ENCODE measurements around the gene SLC6A6.

The SLC6A6 gene

GRCh38 chr3:14481018-14481645 is 78.7 kb downstream of the SLC6A6 start:
- no peak for DNase-seq

- DNase-seq = no peak
Measured at GRCh38 chr3:14481646-14482036, 79.2 kb downstream of the SLC6A6 start.

GRCh38 chr3:14482271-14482721 is 79.9 kb downstream of the SLC6A6 start:
- no peak for DNase-seq

GRCh38 chr3:14483286-14483685 is 80.9 kb downstream of the SLC6A6 start:
- DNase-seq = no peak

GRCh38 chr3:14484741-14485140 is 82.3 kb downstream of the SLC6A6 start:
- no peak for DNase-seq

GRCh38 chr3:14485981-14486380 is 83.6 kb downstream of the SLC6A6 start:
- DNase-seq = no peak

- no peak for DNase-seq
Measured at GRCh38 chr3:14486460-14486859, 84.1 kb downstream of the SLC6A6 start.

GRCh38 chr3:14487086-14487485 is 84.7 kb downstream of the SLC6A6 start:
- DNase-seq = no peak

GRCh38 chr3:14487821-14488220 is 85.4 kb downstream of the SLC6A6 start:
- DNase-seq = no peak

- peak in 1 of 58 donors; percentile 6 for DNase-seq
Measured at GRCh38 chr3:14488286-14489041, 86.1 kb downstream of the SLC6A6 start.

- no peak for DNase-seq
Measured at GRCh38 chr3:14489641-14490040, 87.2 kb downstream of the SLC6A6 start.

- DNase-seq = no peak
Measured at GRCh38 chr3:14490255-14490654, 87.8 kb downstream of the SLC6A6 start.

- DNase-seq = no peak
Measured at GRCh38 chr3:14490831-14491230, 88.4 kb downstream of the SLC6A6 start.

GRCh38 chr3:14491396-14492190 is 89.2 kb downstream of the SLC6A6 start:
- DNase-seq = no peak

- DNase-seq = no peak
Measured at GRCh38 chr3:14492948-14493881, 90.8 kb downstream of the SLC6A6 start.

GRCh38 chr3:14494279-14494972 is 92.0 kb downstream of the SLC6A6 start:
- DNase-seq = no peak

- DNase-seq = no peak
Measured at GRCh38 chr3:14494973-14495300, 92.5 kb downstream of the SLC6A6 start.

- DNase-seq = no peak
Measured at GRCh38 chr3:14496351-14496750, 93.9 kb downstream of the SLC6A6 start.

- no peak for DNase-seq
Measured at GRCh38 chr3:14497321-14497720, 94.9 kb downstream of the SLC6A6 start.

GRCh38 chr3:14502472-14502871 is 100.1 kb downstream of the SLC6A6 start:
- no peak for DNase-seq
